ENCODE data around the gene GNB3.

GRCh38 chr12:6832125-6832524, 8.6 kb upstream of the GNB3 start:
- TF ChIP-seq CTCF (conservative IDR thresholded peaks at IDR 0.05; ENCODE audit: low read depth, low read length) (no peak), EZH2 (IDR thresholded peaks at IDR 0.05; ENCODE audit: borderline replicate concordance, low read depth, low read length, poor library complexity, severe bottlenecking) (no peak)

Measured in A673 (cell line).